ENCODE measurements around the gene GASK1A.
A peak's percentile ranks its signal among the peaks of the same experiment; 100 is the strongest.

Gene GASK1A

GRCh38 chr3:42979044-42979972 lies at the start of gene GASK1A:
Gene GASK1A (plus strand): TSS chr3:42979311. CDS start chr3:42979643, 332 bp downstream.
- no peak for DNase-seq
- TF ChIP-seq POLR2A (IDR thresholded peaks at IDR 0.05; ENCODE audit: low read length) (no peak), GATA1 (IDR thresholded peaks at IDR 0.05; ENCODE audit: low read depth, low read length) (no peak)

GRCh38 chr3:42934111-42934510 lies 45.0 kb upstream of the GASK1A start:
- no peak for DNase-seq
- TF ChIP-seq POLR2A (IDR thresholded peaks at IDR 0.05; ENCODE audit: low read length) = no peak
- TF ChIP-seq GATA1 (IDR thresholded peaks at IDR 0.05; ENCODE audit: low read depth, low read length) = no peak

GRCh38 chr3:42934910-42935309 lies 44.2 kb upstream of the GASK1A start:
- TF ChIP-seq GATA1 (IDR thresholded peaks at IDR 0.05; ENCODE audit: low read depth, low read length) (no peak), POLR2A (IDR thresholded peaks at IDR 0.05; ENCODE audit: low read length) (no peak)
- DNase-seq = no peak

DNA sequence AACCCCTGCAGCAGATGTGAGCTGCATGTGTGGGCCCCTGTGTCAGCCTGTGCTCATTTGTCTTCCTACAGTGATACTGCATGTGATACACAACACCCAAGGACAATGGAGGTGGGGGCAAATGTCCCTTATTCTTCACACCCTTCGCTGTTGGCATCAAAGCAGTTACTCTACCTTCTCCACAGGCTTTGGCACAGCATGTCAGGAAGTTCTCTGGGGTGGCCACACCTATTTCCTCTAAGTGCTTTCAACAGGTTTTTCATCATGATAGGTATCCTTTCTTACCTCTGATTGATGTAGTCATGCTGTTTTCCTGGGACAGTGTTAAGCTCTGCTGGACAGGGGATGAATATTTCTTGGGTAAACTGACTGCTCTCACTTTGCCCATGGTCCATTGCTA lies 43.6 kb upstream of the GASK1A start:
- DNase-seq = no peak
- TF ChIP-seq POLR2A (IDR thresholded peaks at IDR 0.05; ENCODE audit: low read length) (no peak), GATA1 (IDR thresholded peaks at IDR 0.05; ENCODE audit: low read depth, low read length) (no peak)

GRCh38 chr3:42936157-42936981 lies 42.7 kb upstream of the GASK1A start:
- DNase-seq = no peak
- no peak for TF ChIP-seq POLR2A (IDR thresholded peaks at IDR 0.05; ENCODE audit: low read length)
- TF ChIP-seq GATA1 (IDR thresholded peaks at IDR 0.05; ENCODE audit: low read depth, low read length) = no peak

DNA sequence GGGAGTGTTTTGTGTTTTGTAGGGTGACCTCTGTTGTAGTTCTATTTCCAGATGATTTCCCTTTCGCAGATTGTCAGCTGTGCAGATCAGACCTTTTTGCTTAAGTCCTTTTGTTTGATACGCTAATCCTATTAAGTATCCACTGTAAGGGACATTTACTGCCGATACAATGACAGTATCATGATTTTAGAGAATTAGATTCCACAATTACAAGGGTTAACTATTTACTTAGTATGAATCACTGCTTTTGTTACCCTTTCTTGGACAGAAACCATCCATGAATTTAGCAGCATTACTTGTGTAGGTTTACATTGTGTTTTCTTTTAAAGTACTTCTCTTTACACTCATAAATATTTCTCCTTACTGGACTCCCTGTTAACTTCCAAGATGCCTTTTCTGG lies 41.8 kb upstream of the GASK1A start:
- no peak for TF ChIP-seq GATA1 (IDR thresholded peaks at IDR 0.05; ENCODE audit: low read depth, low read length)
- TF ChIP-seq POLR2A (IDR thresholded peaks at IDR 0.05; ENCODE audit: low read length) = no peak
- DNase-seq = no peak

DNA sequence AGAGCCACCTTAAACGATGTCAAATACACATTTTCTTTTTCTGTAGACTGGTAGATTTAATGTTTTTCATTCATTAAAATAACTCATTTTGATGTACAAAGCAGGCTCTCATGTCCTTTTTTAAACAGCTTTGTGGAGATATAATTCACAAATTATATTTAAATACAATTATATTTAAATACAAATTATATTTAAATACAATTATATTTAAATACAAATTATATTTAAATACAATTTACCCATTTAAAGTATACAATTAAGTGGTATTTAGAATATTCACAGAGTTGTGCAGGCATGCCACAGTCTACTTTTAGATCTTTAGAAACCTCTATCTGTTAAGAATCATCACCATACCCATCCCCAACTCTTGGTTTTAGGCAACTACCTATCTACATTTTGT lies 36.4 kb upstream of the GASK1A start:
- TF ChIP-seq GATA1 (IDR thresholded peaks at IDR 0.05; ENCODE audit: low read depth, low read length) (no peak), POLR2A (IDR thresholded peaks at IDR 0.05; ENCODE audit: low read length) (no peak)

GRCh38 chr3:42946050-42946449 lies 33.1 kb upstream of the GASK1A start:
- TF ChIP-seq GATA1 (IDR thresholded peaks at IDR 0.05; ENCODE audit: low read depth, low read length) (no peak), POLR2A (IDR thresholded peaks at IDR 0.05; ENCODE audit: low read length) (no peak)

More for the DNA sequence above, 36.4 kb upstream of the GASK1A start:
- no peak for DNase-seq

DNA sequence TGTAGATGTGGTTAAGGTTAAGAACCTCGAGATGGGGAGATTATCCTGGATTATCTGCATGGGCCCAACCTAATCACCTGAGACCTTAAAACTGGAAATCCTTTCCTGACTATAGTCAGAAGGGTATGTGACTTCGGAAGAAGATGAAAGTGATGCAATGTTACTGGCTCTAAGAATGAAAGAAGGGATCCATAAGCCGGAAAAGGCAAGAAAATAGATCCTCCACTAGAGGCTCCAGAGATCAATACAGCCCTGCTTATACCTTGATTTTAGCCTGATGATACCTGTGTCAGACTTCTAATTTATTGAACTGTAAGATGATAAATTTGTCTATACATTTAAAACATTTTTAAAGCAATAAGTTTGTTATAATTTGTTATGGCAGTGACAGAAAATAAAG lies 21.5 kb upstream of the GASK1A start:
- TF ChIP-seq GATA1 (IDR thresholded peaks at IDR 0.05; ENCODE audit: low read depth, low read length) (no peak), POLR2A (IDR thresholded peaks at IDR 0.05; ENCODE audit: low read length) (no peak)
- no peak for DNase-seq

More at GRCh38 chr3:42946050-42946449, 33.1 kb upstream of the GASK1A start:
- no peak for DNase-seq

DNA sequence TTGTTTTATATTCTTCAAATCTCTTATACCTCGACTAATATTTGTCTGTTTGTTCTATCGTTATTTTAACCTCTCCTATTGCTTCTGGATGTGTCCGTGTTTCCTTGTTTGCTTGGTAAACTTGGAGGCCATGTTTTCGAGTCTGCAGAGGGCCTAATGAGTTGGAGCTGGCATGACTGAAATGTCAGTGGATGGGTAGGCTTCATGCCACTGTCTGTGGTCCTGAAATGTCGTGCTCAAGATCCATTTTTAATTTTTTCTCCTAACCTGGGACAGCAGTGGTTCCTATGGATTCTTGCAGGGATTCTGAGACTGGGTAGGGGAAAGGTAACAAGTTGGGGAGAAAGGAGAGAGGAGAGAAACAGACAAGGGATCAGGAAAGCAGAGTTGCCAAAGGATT lies 18.8 kb upstream of the GASK1A start:
- DNase-seq = no peak
- TF ChIP-seq GATA1 (IDR thresholded peaks at IDR 0.05; ENCODE audit: low read depth, low read length) (no peak), POLR2A (IDR thresholded peaks at IDR 0.05; ENCODE audit: low read length) (no peak)

DNA sequence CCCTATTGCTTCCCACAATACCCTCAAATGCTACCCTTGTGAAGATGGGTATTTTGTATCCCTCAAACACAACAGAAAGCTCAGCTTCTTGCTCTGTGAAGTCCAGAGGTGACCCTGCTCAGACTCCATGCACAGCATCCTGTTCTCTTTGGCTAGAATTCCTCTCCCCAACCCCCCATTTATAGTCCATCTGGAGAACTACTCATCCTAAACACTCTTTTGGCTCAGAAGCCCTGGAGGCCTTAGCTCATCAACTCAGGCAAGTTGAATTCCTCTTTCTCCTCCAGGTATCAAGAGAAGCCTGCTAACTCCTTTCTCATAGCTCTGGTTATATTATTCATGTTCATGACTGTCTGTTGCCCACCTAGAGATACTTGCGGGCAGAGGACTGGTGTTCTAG lies 18.3 kb upstream of the GASK1A start:
- TF ChIP-seq GATA1 (IDR thresholded peaks at IDR 0.05; ENCODE audit: low read depth, low read length) = no peak
- no peak for DNase-seq

DNA sequence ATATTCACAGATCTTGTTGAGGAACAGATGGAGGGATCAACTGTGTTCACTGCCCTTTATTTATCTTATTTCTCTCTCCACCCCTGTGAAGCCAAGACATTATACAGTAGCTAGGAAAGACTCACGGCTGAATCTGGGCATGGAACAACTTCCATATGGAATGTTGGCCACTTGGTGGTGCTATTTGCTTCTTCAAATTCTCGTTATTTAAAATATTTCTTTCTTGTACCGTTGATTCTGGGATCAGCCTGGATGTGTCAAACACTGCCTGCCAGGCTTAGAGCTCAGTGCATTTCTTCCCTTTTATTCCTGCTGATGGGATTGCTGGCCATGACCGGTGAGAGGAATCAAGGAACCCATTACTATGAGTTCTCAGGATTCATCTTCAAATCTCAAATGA lies 17.5 kb upstream of the GASK1A start:
- DNase-seq = peak; percentile 39 to 52
- TF ChIP-seq POLR2A (IDR thresholded peaks at IDR 0.05; ENCODE audit: low read length) (no peak), GATA1 (IDR thresholded peaks at IDR 0.05; ENCODE audit: low read depth, low read length) (no peak)

DNA sequence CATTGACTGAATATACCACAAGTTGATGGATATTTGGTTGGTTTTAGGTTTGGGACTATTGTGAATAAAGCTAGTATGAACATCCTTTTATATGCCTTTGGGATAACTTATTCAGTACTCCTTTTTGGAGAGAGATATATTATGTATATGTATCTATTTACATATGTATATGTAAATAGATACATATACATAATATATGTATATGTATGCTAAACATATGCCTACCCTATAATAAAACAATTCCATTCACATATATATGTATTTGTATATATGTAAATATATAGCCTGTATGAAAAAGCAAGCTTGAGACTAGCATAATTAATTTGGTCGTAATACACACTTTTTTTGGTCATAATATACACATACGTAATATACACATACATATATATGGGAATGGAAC lies 15.8 kb upstream of the GASK1A start:
- TF ChIP-seq GATA1 (IDR thresholded peaks at IDR 0.05; ENCODE audit: low read depth, low read length) (no peak), POLR2A (IDR thresholded peaks at IDR 0.05; ENCODE audit: low read length) (no peak)
- DNase-seq = no peak

DNA sequence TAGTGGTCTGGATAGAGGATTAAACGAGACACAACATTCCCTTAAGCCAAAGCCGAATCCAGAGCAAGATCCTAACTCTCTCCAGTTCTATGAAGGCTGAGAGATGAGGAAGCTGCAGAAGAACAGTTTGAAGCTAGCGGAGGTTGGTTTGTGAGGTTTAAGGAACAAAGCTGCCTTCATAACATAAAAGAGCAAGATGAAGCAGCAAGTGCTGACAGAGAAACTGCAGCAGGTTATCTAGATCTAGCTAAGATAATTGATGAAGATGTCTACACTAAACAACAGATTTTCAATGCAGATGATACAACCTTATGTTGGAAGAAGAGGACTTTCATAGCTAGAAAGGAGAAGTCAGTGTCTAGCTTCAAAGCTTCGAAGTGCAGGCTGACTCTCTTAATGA lies 14.8 kb upstream of the GASK1A start:
- no peak for DNase-seq
- TF ChIP-seq GATA1 (IDR thresholded peaks at IDR 0.05; ENCODE audit: low read depth, low read length) = no peak
- TF ChIP-seq POLR2A (IDR thresholded peaks at IDR 0.05; ENCODE audit: low read length) = no peak
